SK-MEL-5 (cell line): ENCODE data around the gene SEPTIN14. TPM values are rescaled to one million over a fixed set of nuclear protein-coding genes. Genes with fewer than 3 reads are reported as not detected.
"Not testable (repeated sequence)": the region's sequence is repeated elsewhere in the genome, so short reads cannot be mapped to it uniquely, and the experiment has no call there.

ENCODE experiments used
- DNase-seq: peaks from one replicate; pipeline ENCODE4 v3.0.0-alpha.2; 2016; ENCODE audit warnings: low read depth, low spot score
- in situ Hi-C: cut with HindIII; loops from 2 replicates; pipeline ENCODE4 v1.10.0; 2016; ENCODE audit warnings: low sequenced_read_pairs, high pct_unique_total_duplicates, low pct_unique_long_range_greater_than_20kb
- polyA plus RNA-seq, 2 experiments: library from polyadenylated mRNA; depleted of rRNA; stranded (reverse); fragments of >200 nt; gene quantifications; 2 replicates each; pipeline ENCODE4 v1.2.3, GENCODE V29; 2015
- total RNA-seq: library from RNA; depleted of rRNA; stranded (reverse); fragments of >200 nt; shearing (Covaris generic); gene quantifications from 2 replicates; pipeline ENCODE4 v1.2.3, GENCODE V29; 2014; rRNA removed

Gene SEPTIN14
- not detected in 2 replicates for total RNA-seq
- not detected in 2 replicates for polyA plus RNA-seq (2015; cell fraction: cytosol; rRNA removed)
- not detected in 2 replicates for polyA plus RNA-seq (2015; cell fraction: nucleus; rRNA removed)

DNA sequence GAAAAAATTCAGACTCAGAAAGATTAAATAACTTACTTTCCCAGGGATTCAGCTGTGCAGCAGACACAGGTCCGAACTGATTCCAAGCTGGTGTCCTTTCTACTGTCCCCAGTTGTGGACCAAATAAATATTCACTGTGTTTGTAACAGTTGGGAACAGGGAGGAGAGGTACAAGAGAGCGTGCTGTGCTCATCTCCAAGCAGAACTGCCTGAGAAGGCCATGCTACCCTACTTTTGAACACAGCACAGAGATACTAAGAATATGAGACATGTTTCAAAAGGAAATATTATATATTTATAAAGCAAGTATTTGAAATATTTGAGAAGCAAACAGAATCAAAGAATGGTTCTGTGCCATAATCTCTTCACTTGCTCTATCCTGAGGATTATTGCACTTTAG lies at the start of gene SEPTIN14:
Gene SEPTIN14 (minus strand): TSS at position 101 of the 400 bp plus-strand sequence. CDS start 756 bp downstream, outside the sequence.
- in situ Hi-C loops, DNase-seq: not testable (repeated sequence)

DNA sequence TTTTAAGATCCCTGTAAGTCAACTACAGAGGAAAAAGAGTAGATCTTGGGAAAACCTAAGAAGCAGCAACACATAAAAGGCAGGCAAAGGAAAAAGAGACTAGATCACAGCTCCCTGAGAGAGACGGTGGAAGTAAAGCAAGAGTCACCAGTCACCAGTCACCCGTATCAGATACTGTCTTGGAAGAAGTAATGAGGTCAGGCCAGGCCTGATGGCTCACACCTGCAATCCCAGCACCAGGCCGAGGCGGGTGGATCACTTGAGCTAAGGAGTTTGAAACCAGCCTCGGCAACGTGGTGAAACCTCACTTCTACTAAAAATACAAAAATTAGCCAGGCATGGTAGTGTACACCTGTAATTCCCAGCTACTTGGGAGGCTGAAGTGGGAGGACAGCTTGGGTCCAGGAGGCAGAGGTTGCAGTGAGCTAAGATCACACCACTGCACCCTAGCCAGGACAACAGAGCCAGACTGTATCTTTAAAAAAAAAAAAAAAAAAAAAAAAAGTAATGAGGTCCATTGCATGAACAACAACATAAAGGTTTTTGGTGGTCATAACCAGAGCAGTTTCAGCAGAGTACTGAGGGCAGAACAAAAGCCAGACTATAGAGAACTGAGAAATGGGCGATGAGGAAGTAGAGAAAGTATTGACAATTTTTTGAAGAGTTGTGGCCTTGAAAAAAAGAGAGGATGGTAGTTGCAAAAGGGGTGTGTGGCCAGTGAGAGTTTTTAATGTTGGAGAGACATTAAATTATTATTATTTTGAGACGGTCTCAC lies 41.6 kb upstream of the SEPTIN14 start:
- DNase-seq, result no peak
- in situ Hi-C loops, result no loop called here

DNA sequence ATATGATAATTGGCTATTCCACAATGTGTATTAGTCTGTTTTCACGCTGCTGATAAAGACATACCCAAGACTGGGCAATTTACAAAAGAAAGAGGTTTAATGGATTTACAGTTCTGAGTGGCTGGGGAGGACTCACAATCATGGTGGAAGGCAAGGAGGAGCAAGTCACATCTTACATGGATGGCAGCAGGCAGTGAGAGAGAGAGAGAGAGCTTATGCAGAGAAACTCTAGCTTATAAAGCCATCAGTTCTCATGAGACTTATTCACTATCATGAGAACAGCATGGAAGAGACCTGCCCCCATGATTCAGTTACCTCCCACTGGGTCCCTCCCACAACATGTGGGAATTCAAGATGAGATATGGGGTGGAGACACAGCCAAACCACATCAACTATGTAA lies 38.5 kb upstream of the SEPTIN14 start:
- DNase-seq, in situ Hi-C loops: not testable (repeated sequence)

DNA sequence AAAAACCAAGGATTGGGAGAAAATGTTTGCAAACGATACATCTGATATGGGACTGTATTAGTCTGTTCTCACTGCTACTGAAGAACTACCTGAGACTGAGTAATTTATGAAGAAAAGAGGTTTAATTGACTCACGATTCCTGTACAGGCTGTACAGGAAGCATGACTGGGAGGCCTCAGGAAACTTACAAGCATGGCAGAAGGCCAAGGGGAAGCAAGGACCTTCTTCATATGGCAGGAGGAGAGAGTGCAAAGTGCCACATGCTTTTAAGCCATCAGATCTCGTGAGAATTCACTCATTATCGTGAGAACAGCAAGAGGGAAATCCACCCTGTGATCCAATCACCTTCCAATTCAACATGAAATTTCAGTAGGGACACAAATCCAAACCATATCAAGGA lies 35.7 kb upstream of the SEPTIN14 start:
- in situ Hi-C loops, result no loop called here
- DNase-seq, result no peak

DNA sequence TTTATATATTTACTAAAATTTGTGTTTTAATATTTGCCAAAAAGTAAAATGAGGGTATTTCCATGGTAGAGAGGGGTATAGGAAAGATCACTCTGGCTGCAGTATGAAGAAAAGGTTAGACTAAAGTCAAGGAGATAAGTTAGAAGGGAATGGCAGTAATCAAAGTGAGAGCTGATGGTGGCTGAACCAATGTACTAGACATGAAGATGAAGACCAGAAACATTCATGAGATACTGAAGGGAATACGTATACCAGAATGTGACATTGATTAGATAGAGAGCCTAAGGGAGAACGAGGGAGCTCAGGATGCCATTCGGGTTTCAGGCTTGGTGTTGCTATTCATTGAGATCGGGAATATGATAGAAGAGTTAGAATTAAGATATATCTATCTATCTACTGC lies 32.5 kb upstream of the SEPTIN14 start:
- in situ Hi-C loops, result no loop called here
- DNase-seq, result no peak

DNA sequence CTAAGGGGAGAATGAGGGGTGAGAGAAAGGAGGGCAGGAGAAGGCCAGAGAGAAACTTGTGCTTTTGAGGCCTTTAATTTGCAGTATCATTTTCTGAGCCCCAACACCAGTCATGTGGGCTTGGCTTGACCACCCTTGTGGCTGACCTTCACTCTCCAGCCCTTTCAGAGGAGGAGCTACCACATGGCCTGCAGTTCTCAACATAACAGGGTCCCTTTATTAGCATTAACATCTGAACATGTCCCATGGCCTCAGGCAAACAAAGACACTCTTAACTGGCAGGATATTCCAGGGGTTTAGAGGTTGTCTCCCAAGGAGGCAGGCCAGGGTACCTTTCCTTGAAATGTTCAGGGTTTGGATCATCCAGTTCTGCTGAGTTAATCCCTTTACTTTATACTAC lies 31.4 kb upstream of the SEPTIN14 start:
- DNase-seq, result peak; percentile 55
- in situ Hi-C loops, result no loop called here

DNA sequence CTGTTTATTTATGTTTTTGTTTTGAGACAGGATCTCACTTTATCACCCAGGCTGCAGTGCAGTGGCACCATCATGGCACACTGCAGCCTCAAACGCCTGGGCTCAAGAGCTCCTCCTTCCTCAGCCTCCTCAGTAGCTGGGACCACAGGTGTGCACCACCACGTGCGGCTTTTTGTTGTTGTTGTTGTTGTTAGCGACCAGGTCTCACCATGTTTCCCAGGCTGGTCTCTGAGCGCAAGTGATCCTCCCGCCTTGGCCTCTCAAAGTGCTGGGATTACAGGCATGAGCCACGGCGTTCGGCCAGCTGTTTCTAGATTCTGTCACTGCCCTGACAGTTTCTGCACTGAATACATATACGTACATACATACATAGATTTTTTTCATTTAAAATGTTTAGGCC lies 25.8 kb upstream of the SEPTIN14 start:
- in situ Hi-C loops, DNase-seq: not testable (repeated sequence)

DNA sequence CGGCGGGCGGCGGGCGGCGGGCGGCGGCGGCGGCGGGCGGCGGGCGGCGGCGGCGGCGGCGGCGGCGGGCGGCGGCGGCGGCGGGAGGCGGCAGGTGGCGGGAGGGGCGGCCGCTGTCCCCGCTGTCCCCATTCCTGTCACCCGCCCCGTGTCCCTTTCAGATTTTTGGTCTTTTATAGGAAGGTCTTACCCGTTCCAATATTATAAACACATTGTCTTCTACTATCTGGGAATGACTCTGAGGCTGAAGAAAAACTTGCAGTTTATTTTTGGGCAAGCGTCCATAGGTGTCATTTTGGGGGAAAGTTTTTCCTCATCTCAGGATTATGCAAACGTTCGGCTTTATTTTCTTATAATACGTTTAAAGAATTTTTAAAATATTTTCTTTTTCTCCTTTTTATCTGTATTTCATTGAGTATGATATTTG lies 25.3 kb upstream of the SEPTIN14 start:
- DNase-seq, result no peak
- in situ Hi-C loops, result no loop called here

DNA sequence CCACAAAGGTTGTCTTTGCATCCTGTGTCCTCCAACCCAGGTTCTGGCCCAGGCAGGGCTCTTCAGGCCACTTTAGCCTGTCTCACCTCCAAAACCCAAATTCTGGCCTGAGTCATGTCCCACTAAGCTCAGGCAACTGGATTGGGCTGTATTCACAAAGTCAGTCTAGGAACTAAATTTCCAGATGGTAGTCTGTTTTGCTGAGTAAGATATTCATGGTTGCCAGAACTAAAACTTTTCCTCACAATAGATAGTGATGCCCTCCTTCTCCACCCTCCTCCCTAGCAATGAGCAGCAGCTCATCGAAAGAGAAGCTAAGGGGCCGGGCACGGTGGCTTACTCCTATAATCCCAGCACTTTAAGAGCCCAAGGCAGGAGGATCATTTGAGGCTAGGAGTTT lies 21.8 kb upstream of the SEPTIN14 start:
- in situ Hi-C loops, result no loop called here
- DNase-seq, result no peak

DNA sequence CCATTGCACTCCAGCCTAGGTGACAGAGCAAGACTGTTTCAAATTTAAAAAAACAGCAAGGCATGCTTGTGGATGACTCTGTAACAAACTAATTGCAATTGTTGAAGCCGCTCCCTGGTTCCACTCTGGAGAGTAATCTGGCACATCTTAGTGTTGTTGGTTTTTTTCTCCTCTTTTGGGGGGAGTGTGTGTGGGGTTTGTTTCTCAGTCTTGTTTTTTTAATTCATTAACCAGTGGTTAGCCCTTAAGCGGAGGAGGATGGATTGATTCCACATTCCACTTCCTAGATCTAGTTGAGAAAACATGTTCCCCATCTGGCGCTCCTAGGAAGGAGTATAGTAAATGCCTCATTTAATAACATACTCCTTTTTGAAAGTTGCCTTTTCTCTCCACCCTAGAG lies 16.1 kb upstream of the SEPTIN14 start:
- DNase-seq, result no peak
- in situ Hi-C loops, result no loop called here

DNA sequence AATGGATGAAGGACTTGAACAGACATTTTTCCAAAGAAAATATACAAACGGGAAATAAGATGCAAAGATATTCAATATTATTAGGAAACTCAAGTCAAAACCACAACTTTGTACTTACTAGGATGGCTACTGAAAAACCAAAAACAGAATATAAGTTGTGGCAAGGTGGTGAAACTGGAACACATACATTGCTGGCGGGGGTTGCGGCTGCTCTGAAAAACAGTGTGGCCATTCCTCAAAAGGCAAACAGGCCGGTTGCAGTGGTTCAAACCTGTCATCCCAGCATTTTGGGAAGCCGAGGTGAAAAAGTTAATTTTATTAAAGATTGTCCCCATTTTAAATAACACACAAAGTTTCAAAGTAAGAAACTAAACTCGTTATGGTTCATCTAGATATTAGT lies 14.8 kb upstream of the SEPTIN14 start:
- in situ Hi-C loops, result no loop called here
- no peak for DNase-seq

DNA sequence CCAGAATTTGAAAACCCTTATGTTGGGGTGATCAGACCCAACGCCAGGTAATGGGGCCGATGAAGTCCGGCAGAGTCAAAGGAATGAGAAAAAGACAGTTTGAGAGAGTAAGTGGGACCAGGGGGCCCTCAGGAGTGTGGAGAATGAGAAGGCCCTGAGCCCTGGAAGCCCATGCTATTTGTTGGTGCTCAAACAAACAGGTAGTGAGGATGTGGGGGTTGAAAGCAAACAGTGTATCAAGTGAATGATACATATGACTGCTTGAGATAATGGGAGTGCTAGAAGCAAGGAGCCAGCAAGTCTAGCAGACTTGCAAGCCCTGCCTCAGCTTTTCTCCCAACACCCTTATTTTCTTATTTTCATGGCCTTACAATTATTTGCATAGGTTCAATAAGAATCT lies 11.2 kb upstream of the SEPTIN14 start:
- in situ Hi-C loops, result no loop called here
- DNase-seq, result no peak

DNA sequence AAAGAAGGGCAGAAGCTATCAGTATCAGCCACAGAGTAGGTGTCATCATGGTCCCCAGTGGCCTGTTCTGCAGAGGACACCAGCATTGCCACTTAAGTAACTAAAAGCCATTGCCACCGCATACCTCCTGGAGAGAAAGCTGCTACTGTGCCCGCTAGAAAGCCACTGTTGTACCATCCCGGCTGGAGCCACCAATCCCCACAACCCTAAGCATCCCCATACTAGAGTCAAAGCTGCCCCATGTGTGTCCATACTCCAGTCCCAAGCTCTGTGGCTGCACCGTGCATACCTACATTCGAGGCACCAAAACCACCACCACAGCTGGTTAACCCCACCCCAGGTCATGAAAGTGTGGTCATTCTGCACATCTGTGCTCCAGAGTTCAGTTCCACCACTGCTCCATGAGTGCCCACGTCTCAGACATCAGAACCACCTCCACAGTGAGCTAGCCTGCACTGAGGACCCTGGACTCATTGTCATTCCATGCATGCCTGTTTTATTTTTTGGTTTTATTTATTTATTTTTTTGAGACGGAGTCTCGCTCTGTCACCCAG lies 9.5 kb upstream of the SEPTIN14 start:
- in situ Hi-C loops, result no loop called here

DNA sequence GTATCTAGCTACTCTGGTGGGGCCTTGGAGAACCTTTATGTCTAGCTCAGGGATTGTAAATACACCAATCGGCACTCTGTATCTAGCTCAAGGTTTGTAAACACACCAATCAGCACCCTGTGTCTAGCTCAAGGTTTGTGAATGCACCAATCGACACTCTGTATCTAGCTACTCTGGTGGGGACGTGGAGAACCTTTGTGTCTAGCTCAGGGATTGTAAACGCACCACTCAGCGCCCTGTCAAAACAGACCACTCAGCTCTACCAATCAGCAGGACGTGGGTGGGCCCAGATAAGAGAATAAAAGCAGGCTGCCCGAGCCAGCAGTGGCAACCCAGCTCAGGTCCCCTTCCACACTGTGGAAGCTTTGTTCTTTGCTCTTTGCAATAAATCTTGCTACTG lies 6.4 kb upstream of the SEPTIN14 start:
- in situ Hi-C loops, DNase-seq: not testable (repeated sequence)

More for the DNA sequence above, 9.5 kb upstream of the SEPTIN14 start:
- DNase-seq, result no peak

DNA sequence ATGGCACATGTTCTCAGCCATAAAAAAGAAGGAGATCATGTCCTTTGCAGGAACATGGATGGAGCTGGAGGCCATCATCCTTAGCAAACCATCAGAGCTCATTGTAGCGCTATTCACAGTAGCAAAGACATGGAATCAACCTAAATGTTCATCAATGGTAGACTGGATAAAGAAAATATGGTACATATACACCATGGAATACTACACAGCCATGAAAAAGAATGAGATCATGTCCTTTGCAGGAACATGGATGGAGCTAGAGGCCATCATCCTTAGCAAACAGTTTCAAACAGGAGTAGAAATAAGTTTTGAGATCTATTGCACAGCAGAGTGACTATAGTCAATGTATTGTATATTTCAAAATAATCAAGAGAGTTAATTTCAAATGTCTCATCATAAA lies 17.4 kb downstream of the SEPTIN14 start:
- DNase-seq, in situ Hi-C loops: not testable (repeated sequence)

DNA sequence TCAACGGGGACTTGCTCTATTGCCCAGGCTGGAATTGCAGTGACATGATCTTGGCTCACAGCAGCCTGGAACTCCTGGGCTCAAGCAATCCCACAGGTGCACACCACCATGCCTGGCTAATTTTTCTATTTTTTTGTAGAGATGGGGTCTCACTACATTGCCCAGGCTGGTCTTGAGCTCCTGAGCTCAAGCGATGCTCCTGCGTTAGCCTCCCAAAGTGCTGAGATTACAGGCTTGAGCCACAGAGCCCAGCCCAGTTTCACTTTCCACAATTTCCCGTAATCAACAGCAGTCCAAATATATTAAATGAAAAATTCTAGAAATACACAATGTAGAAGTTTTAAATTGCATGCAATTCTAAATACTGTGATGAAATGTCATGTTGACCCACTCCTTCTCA lies 24.0 kb downstream of the SEPTIN14 start:
- no peak for DNase-seq
- in situ Hi-C loops, result no loop called here

DNA sequence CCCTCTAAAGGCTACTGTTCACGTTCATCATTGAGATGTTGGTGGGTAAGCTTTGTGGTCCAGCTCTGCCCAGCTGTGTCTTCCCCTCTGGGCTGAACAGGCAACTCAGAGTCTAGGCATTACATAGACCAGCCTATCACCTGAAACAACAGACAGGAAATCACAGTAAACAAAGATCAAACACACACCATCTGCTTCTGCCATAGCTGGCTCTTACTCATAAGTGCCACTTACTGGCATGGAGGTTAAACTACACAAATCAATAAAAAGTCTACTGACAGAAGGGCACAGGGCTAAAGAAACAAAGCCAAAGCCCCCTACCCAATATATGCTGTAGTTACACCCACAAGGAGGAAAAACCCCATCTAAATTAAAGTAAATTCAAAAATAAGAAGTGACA lies 35.0 kb downstream of the SEPTIN14 start:
- no peak for DNase-seq
- in situ Hi-C loops, result no loop called here

DNA sequence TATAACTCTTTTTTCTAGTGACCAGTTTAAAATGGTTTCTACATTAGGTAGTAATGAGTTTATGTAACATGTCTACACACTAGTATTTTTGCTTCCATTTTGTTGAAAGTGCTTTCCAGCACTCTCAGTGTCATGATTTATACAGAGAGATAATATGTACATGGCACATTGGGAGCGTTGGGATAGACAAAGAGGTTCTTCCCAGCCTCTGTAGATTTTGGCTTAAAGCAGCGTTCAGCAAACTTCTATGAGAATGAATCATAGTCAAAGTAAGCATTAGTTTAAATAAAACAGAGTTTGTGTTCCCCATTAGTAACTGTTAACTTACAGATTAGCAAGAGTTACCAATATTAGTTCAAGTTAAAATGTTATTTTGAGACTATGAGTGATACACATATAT lies 43.9 kb downstream of the SEPTIN14 start:
- DNase-seq, result no peak
- in situ Hi-C loops, result no loop called here

DNA sequence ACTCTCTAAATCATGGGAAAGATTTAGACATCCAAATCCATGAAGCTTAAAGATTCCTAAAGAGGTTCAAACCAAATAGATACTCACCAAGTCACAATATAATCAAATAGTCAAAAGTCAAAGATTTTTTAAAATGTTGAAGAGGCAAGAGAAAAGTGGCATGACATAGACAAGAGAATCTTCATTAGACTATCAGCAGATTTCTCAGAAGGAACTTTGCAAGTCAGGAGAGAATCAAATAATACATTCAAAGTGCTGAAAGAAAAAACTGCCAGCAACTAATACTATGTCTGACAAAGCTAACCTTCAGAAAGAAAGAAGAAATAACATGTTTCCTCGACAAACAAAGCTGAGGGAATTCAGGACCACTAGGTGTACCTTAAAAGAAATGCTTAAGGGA lies 65.3 kb downstream of the SEPTIN14 start:
- DNase-seq, in situ Hi-C loops: not testable (repeated sequence)
